Esophagus squamous epithelium (tissue), 5 donors: Measurements from ENCODE around the gene BIRC7. TPM values are rescaled to one million over a fixed set of nuclear protein-coding genes. Genes with fewer than 3 reads are reported as not detected.
A peak's percentile ranks its signal among the peaks of the same experiment; 100 is the strongest.

ENCODE experiments used
- DNase-seq: peaks from one replicate; lab custom pipeline; 2025; lab: John Stamatoyannopoulos, UW
- H3K27ac ChIP-seq, 4 donors: fragments of 200-600 bp; sonication (generic); one replicate each; pipeline ENCODE4 v1.5.1; 2016 to 2019; ENCODE audit warnings: mild to moderate bottlenecking in 1 of 4
- H3K27me3 ChIP-seq, 4 donors: fragments of 200-600 bp; sonication (generic); 1 replicate in 3 of 4; 2 replicates in 1 of 4; pipeline versions ENCODE4 v1.5.1 to v1.6.0; 2017 to 2021; ENCODE audit warnings: antibody characterized with exemption in 1 of 4
- H3K36me3 ChIP-seq, 3 donors: fragments of 200-600 bp; sonication (generic); one replicate each; pipeline ENCODE4 v1.5.1; 2016 to 2019
- H3K4me1 ChIP-seq, 3 donors: fragments of 200-600 bp; sonication (generic); one replicate each; pipeline ENCODE4 v1.5.1; 2017 to 2019
- H3K4me3 ChIP-seq, 4 donors: fragments of 200-600 bp; sonication (generic); 1 replicate in 3 of 4; 2 replicates in 1 of 4; pipeline ENCODE4 v1.5.1; 2016 to 2019; ENCODE audit warnings: mild to moderate bottlenecking in 2 of 4, moderate library complexity in 1 of 4
- H3K9me3 ChIP-seq, 3 donors: fragments of 200-600 bp; sonication (generic); one replicate each; pipeline ENCODE4 v1.5.1; 2016 to 2019
- POLR2A ChIP-seq, 4 donors: fragments of 450-650 bp; IDR thresholded peaks; one replicate each; pipeline ENCODE4 v1.6.1; 2017; ENCODE audit warnings: antibody characterized with exemption in 4 of 4, mild to moderate bottlenecking in 4 of 4, moderate library complexity in 3 of 4
- WGBS, 2 donors: methylation state at CpG; one replicate each; pipeline ENCODE4 v1.1.5; 2018; 5-methylcytosine and 5-hydroxymethylcytosine counted together
- intact Hi-C: fragments of 100-400 bp; cut with DNase I; formaldehyde crosslinking; loops from one replicate; pipeline ENCODE4 v1.15.0; 2022
- total RNA-seq, 4 donors: library from RNA; depleted of rRNA; stranded (reverse); fragments of >200 nt; gene quantifications; one replicate each; pipeline ENCODE4 v1.1.0, GENCODE V29; 2016
- TF ChIP-seq, protein P1 (sequence below), 6 experiments: fragments of 450-650 bp in 4 of 6; fragments of 200-600 bp in 2 of 6; sonication (generic) in 2 of 6; IDR thresholded peaks; one replicate each; pipeline ENCODE4 v1.5.1; 2016 to 2019; ENCODE audit warnings: antibody characterized with exemption in 6 of 6, mild to moderate bottlenecking in 4 of 6, moderate library complexity in 4 of 6
- donor health status: DM: yes; HTN: yes; CAD: no.

The BIRC7 gene
- total RNA-seq, 4 donors from 2014 or later = 0.57 TPM; not detected in 3

DNA sequence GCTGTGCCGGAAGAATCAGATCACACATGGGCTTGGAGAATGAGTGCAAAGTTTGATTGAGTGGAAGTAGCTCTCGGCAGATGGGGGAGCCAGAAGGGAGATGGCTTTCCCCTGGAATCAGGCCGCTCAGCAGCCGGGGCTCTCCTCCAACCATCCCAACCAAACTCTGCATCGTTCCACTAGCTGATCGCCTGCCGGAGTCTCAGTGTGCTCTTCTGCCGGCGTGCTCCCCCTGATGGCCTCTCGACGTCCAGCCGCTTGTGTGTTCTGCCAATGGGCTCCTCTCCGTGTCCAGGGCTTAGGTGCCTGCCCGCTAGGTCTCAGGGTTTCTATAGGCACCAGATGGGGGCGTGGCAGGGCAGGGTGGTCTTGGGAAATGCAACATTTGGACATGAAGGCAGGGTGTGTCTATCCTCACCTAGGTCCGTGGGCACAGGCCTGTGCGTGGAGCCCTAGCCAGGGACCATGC is 4.9 kb upstream of the BIRC7 start:
- TF ChIP-seq, protein P1, sequence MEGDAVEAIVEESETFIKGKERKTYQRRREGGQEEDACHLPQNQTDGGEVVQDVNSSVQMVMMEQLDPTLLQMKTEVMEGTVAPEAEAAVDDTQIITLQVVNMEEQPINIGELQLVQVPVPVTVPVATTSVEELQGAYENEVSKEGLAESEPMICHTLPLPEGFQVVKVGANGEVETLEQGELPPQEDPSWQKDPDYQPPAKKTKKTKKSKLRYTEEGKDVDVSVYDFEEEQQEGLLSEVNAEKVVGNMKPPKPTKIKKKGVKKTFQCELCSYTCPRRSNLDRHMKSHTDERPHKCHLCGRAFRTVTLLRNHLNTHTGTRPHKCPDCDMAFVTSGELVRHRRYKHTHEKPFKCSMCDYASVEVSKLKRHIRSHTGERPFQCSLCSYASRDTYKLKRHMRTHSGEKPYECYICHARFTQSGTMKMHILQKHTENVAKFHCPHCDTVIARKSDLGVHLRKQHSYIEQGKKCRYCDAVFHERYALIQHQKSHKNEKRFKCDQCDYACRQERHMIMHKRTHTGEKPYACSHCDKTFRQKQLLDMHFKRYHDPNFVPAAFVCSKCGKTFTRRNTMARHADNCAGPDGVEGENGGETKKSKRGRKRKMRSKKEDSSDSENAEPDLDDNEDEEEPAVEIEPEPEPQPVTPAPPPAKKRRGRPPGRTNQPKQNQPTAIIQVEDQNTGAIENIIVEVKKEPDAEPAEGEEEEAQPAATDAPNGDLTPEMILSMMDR (IDR thresholded peaks at IDR 0.05) = peak in 4 of 6 experiments; percentile 19 to 46 (median 34)
- no peak for TF ChIP-seq POLR2A (IDR thresholded peaks at IDR 0.05)
- H3K4me3 ChIP-seq = no peak overlapping the region
- no peaks in the 10 kb centered on the region for H3K36me3 ChIP-seq
- H3K27me3 ChIP-seq = peaks cover 0 to 82% (median 0%) of the 10 kb centered on the region in 4 donors
- H3K4me1 ChIP-seq = peaks cover 3 to 13% (median 4%) of the 10 kb centered on the region in 3 donors
- intact Hi-C loops = no loop called here
- H3K9me3 ChIP-seq = no peaks in the 10 kb centered on the region
- WGBS, 2 donors = 2 to 23% methylated on average over 3 to 7 of the region's 17 CpGs
- DNase-seq = no peak
- H3K27ac ChIP-seq = no peak overlapping the region

DNA sequence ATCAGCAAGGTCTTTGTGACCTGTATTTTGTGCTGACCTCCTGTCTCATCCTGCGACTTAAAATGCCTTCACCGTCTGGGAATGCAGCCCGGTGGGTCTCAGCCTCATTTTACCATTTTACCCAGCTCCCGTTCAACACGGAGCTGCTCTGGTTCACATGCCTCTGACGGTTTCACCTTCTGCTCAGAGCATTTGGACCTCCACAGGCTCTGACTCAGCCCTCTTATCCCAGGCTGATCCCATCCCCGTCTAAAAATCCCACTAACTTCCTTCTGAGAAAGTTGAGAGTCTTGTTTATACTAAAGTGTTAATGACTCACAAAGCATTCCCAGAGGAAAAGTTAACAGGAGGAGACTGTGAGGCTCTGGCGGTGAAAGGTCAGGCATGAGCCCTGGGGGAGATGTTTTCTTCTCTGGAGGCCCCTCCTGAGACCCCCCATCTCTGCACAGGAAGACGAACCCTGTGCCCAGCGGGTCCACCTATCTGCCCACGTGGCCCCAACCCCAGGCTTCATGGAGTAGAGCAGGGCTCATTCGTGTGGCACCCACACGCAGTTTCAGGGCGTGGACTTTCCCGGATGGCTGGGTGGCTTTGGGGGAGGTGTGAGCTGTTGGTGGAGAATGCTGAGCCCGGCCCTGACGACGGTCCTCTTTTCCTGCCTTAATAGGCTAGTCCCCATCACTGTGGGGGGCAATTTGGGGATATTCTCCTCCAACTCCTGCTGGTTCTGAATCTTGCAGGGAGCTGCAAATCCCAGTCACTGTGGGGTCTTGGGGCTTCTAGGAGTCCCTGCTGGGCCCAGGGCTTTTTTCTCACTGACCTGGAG is 3.3 kb upstream of the BIRC7 start:
- Histone ChIP-seq H3K9me3 (no peaks in the 10 kb centered on the region), H3K36me3 (no peaks in the 10 kb centered on the region), H3K4me3 (no peak overlapping the region), H3K27me3 (peaks cover 0 to 94% (median 0%) of the 10 kb centered on the region in 4 donors), H3K4me1 (peaks cover 3 to 13% (median 4%) of the 10 kb centered on the region in 3 donors), H3K27ac (no peak overlapping the region)
- intact Hi-C loops = no loop called here
- no peak for TF ChIP-seq POLR2A (IDR thresholded peaks at IDR 0.05)
- TF ChIP-seq, protein P1 (IDR thresholded peaks at IDR 0.05) = no peak
- 25 to 28% methylated on average over 10 of the region's 18 CpGs for WGBS, 2 donors
- DNase-seq = no peak

DNA sequence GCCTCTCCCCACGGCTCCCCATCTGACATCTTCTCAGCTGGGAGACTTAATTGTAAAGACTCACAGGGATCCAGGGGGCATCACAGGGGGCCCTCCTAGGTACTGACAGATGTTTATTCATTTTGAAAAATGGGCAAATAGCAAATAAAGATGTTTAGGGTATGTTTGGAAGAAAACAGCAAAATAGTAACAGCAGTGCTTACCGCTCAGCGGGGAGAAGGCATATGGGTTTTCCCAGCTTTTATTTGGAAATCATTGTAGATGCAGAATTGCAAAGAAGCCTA is 2.7 kb upstream of the BIRC7 start:
- intact Hi-C loops = no loop called here
- Histone ChIP-seq H3K36me3 (no peaks in the 10 kb centered on the region), H3K27ac (no peak overlapping the region), H3K4me1 (peaks cover 3 to 13% (median 4%) of the 10 kb centered on the region in 3 donors), H3K9me3 (no peaks in the 10 kb centered on the region), H3K4me3 (no peak overlapping the region), H3K27me3 (peaks cover 0 to 100% (median 0%) of the 10 kb centered on the region in 4 donors)
- no peak for DNase-seq
- WGBS, 2 donors = 89 to 90% methylated on average over 2 of the region's 3 CpGs
- no peak for TF ChIP-seq POLR2A (IDR thresholded peaks at IDR 0.05)
- TF ChIP-seq, protein P1 (IDR thresholded peaks at IDR 0.05) = no peak

DNA sequence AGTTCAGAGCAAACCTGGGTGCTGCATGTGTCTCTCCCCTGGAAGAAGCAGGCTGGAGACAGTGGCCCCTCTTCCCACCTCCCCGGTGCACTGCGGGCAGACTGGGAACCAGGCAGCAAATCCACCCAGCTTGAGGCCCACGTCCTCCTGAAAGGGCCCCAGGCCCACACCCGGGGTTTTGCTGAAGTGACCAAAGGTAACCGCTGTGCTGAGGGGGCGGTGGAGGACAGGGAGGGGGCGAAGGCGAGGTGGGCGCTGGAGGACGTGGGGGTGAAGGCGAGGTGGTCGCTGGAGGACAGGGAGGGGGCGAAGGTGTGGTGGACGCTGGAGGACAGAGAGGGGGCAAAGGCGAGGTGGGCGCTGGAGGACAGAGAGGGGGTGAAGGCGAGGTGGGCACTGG is 1.8 kb upstream of the BIRC7 start:
- intact Hi-C loops = no loop called here
- Histone ChIP-seq H3K27me3 (peaks cover 0 to 100% (median 0%) of the 10 kb centered on the region in 4 donors), H3K9me3 (no peaks in the 10 kb centered on the region), H3K36me3 (no peaks in the 10 kb centered on the region), H3K27ac (no peak overlapping the region), H3K4me1 (peaks cover 3 to 13% (median 4%) of the 10 kb centered on the region in 3 donors), H3K4me3 (no peak overlapping the region)
- whole genome bisulfite sequencing, 2 donors = 66 to 77% methylated on average over 6 to 10 of the region's 17 CpGs
- no peak for DNase-seq
- no peak for TF ChIP-seq POLR2A (IDR thresholded peaks at IDR 0.05)
- TF ChIP-seq, protein P1 (IDR thresholded peaks at IDR 0.05) = no peak

DNA sequence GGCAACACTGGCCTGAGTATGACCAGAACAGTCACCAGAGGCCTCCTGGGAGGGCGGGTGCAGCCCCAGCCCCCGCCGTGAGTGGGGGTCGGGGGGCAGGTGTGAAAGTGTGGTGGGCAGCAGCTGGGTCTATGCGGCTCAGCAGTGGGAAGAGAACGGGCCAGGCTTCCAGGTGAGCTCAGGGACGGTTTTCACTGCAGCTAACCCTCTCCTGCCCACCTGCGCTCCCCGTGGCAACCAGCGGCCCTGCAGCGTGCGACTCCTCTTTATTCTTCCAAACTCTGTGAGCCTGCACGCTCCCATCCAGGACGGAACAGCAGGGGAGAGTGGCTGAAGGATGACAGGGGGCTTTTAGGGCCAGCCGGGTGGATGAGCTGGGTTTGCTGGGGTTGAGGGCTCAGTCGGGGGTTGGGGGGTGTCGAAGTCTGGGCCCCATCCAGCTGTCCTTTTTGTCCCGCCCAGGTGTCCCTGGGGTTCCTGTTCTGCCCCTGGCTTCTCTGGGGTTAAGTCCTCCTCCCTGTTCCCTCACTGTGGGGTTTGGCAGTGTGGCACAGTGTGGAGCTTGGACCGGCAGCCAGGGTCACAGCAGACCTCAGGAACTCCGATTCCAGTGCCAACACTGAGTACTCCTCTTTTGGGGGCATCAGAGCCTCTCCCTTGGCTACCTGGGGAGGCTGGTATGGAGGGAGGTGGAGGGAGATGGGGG is 859 bp upstream of the BIRC7 start:
- H3K4me1 ChIP-seq = peaks cover 3 to 13% (median 4%) of the 10 kb centered on the region in 3 donors
- intact Hi-C loops = no loop called here
- DNase-seq = no peak
- 20% methylated on average over 7 of the region's 20 CpGs; no CpG with 5 or more reads in 1 of the 2 donors for WGBS, 2 donors
- TF ChIP-seq, protein P1 (IDR thresholded peaks at IDR 0.05) = peak in 5 of 6 experiments; percentile 15 to 71 (median 39)
- no peak for TF ChIP-seq POLR2A (IDR thresholded peaks at IDR 0.05)
- no peak overlapping the region for H3K27ac ChIP-seq
- no peak overlapping the region for H3K4me3 ChIP-seq
- H3K27me3 ChIP-seq = peaks cover 0 to 97% (median 0%) of the 10 kb centered on the region in 4 donors
- no peaks in the 10 kb centered on the region for H3K36me3 ChIP-seq
- H3K9me3 ChIP-seq = no peaks in the 10 kb centered on the region
